RWPE1 (cell line): ENCODE measurements around the gene TSPAN12.
"Not testable (repeated sequence)": the region's sequence is repeated elsewhere in the genome, so short reads cannot be mapped to it uniquely, and the experiment has no call there.

Experiments used
- CTCF ChIA-PET: fragments of 350-600 bp; sonication (Branson Sonifier 250); formaldehyde crosslinking; extraction: SDS; loops from one replicate; lab custom pipeline; 2021; lab: Yijun Ruan, JAX
- POLR2A ChIA-PET: fragments of 400-600 bp; formaldehyde crosslinking; extraction: SDS; loops from one replicate; lab custom pipeline; 2020; ENCODE audit warnings: antibody characterized with exemption; ENCODE audit not compliant: low non-redundant PET; lab: Yijun Ruan, JAX
- DNase-seq: peaks from one replicate; pipeline ENCODE4 v3.0.0; 2012; ENCODE audit warnings: low spot score
- H3K27ac ChIP-seq: fragments of 450-650 bp; 2 replicates; pipeline ENCODE4 v1.5.1; 2017
- TF ChIP-seq, protein P1 (sequence below): fragments of 450-650 bp; conservative IDR thresholded peaks from 2 replicates; pipeline ENCODE4 v1.5.1; 2017; ENCODE audit warnings: low read depth, mild to moderate bottlenecking

TSPAN12 gene

DNA sequence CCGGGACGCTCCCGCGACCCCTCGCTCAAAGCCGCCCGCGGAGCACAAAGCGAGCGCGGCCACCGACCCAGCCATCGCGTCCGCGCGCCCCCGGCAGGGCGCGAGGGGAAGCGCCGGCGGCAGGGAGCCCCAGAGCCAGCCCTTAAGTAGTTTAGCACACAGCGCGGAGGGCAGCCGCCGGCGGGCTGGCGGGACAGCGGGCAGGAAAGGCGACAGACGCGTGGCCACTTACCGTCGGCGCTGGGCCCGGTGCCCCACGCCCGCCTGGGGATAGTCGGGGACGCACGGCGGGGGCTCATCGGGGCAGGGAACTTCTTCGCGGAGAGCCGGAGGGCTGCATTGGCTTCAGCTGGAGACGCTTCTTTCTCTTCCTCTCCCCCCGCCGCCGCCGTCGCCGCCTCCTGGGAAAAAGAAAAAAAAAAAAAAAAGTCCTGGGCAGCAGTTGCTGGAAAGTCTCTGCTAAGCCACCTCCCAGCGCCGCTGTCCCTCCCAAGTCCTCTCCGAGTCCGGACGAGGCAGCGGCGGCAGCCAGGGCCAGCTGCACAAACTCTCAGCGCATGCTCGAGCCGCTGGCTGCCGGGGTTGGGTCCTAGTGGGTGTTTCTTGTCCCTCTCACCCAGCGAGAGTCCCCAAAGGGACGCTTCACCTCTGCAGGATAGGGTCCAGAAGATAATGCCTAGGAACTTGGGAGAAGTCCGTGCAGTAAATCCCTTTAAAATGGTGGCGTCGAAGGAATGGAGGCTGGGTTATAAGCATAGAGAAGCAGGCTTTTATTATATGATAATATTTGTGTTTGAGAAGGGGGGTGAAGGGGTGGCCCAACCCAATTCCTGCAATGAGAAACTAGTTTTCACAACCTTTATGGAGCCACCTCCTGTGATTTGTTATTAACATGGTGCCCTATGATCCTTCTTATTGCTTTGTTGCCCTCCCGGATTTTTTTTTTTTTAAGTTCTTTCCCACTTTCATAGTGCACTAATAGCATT lies at the start of gene TSPAN12:
Gene TSPAN12, minus strand, starts transcription at position 557 of the 986 bp plus-strand sequence. CDS start 1,381 bp downstream, outside the sequence.
- H3K27ac ChIP-seq: no peak within 1 kb of the TSS
- peak; percentile 44 for DNase-seq
- ChIA-PET POLR2A (no interaction called here), CTCF (interaction anchor here (0.6 kb wide), 3 partner anchors 51 to 447 kb away, joined by 3 read pairs; partner anchors contain the start of gene ING3)
- TF ChIP-seq, protein P1, sequence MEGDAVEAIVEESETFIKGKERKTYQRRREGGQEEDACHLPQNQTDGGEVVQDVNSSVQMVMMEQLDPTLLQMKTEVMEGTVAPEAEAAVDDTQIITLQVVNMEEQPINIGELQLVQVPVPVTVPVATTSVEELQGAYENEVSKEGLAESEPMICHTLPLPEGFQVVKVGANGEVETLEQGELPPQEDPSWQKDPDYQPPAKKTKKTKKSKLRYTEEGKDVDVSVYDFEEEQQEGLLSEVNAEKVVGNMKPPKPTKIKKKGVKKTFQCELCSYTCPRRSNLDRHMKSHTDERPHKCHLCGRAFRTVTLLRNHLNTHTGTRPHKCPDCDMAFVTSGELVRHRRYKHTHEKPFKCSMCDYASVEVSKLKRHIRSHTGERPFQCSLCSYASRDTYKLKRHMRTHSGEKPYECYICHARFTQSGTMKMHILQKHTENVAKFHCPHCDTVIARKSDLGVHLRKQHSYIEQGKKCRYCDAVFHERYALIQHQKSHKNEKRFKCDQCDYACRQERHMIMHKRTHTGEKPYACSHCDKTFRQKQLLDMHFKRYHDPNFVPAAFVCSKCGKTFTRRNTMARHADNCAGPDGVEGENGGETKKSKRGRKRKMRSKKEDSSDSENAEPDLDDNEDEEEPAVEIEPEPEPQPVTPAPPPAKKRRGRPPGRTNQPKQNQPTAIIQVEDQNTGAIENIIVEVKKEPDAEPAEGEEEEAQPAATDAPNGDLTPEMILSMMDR: peak; percentile 79

DNA sequence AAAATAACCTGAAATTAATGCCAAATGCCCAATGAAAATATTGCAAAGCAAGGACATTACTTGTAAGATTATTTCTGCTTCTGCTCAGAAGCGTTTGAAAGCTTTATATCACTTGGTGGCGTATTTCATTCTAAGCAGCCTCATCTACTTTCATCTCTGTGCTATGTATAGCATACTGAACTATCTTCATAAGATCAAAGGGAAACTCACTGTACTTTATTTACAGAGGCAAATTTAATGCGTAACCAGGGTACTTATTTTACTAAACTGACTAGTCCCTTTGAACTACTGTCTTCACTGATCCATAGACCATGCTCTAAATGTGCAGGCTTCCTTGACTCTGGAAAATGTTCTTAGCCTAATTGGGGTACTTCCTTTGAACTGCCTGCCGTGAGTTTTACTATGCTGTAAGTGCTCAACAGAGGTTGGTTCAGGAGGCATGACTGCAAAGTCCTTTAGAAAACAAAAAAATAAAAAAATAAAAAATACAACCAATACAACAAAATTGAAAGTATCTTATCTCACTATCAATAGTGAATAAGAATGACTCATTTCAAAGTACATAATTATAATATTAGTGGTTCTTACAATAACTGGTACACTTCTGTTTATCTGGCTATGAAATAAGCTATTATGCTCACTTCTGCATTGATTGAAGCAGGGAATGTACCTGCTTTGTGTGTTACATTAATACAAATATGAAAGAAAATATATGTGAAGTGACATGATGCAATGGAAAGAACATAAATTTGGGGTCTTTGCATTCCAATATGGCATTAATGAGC lies 41.0 kb upstream of the TSPAN12 start:
- DNase-seq: no peak
- POLR2A ChIA-PET: no interaction called here
- TF ChIP-seq, protein P1: no peak
- no peak overlapping the region for H3K27ac ChIP-seq
- CTCF ChIA-PET: no interaction called here

DNA sequence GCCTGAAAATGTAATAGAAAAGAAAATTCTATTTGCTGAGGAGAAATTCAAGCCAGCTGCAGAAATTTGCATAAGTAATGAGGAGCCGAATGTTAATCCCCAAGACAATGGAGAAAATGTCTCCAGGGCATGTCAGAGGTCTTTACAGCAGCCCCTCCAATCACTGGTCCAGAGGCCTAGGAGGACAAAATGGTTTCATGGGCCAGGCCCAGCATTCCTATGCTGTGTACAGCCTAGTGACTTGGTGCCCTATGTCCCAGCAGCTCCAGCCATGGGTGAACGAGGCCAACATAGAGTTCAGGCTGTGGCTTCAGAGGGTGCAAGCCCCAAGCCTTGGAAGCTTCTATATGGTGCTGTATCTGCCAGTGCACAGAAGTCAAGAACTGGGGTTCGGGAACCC lies 37.3 kb upstream of the TSPAN12 start:
- POLR2A ChIA-PET, H3K27ac ChIP-seq, CTCF ChIA-PET, DNase-seq: not testable (repeated sequence)

DNA sequence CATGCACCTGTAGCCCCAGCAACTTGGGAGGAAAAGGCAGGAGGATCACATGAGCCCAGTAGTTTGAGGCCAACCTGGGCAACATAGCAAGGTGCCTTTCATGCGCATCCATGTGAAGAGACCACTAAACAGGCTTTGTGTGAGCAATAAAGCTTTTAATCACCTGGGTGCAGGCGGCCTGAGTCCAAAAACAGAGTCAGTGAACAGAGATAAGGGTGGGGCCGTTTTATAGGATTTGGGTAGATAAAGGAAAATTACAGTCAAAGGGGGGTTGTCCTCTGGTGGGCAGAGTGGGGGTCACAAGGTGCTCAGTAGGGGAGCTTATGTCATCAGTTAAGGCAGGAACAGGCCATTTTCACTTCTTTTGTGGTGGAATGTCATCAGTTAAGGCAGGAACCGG lies 27.7 kb upstream of the TSPAN12 start:
- H3K27ac ChIP-seq, DNase-seq, CTCF ChIA-PET, POLR2A ChIA-PET: not testable (repeated sequence)

DNA sequence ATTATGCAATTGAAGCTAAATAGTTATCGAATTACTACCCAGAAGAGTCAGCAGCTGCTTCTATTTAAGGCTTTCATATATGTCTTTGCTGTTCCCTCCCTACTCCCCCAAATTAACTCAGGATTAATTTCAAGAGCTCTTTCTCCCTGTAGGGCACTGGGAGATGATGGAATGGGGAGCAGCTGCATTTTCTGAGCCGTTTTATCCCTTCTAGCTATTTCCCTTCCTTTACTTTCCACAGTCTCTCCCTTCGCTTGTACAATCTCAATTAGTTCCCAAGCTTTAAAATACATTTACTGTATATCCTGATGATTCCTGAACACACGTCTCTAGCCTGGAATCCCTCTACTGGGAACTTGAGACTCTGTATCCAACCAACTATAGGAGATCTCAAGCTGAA lies 19.8 kb upstream of the TSPAN12 start:
- DNase-seq: no peak
- ChIA-PET POLR2A (no interaction called here), CTCF (no interaction called here)
- no peak overlapping the region for H3K27ac ChIP-seq
- TF ChIP-seq, protein P1: no peak

GRCh38 chr7:120876922-120877321 lies 19.0 kb upstream of the TSPAN12 start:
- TF ChIP-seq, protein P1: no peak
- POLR2A ChIA-PET: no interaction called here
- no peak overlapping the region for H3K27ac ChIP-seq
- no peak for DNase-seq
- CTCF ChIA-PET: no interaction called here

DNA sequence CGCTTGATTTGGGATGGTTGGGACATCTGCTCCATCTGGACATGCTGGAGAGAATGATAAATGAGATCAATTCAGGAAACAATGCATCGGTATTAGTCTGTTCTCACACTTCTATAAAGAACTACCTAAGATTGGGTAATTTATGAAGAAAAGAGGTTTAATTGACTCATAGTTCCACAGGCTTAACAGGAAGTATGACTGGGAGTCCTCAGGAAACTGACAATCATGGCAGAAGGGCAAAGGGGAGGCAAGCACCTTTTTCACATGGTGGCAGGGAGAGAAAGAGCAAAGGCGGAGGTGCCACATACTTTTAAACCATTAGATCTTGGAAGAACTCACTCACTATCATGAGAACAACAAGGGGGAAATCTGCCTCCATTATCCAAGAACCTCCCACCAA lies 16.8 kb upstream of the TSPAN12 start:
- DNase-seq: no peak
- H3K27ac ChIP-seq: no peak overlapping the region
- ChIA-PET POLR2A (no interaction called here), CTCF (no interaction called here)
- TF ChIP-seq, protein P1: no peak
